OCI-LY3 (cell line): ENCODE measurements around the gene MBD3L2.
"Not testable (repeated sequence)": the region's sequence is repeated elsewhere in the genome, so short reads cannot be mapped to it uniquely, and the experiment has no call there.

Experiments
- EZH2phosphoT487 ChIP-seq: fragments of 200-600 bp; shearing (Covaris generic); IDR thresholded peaks from 2 replicates; pipeline ENCODE4 v1.6.1; 2018; ENCODE audit warnings: antibody characterized with exemption, mixed run types, low read depth
- TF ChIP-seq, protein P1 (sequence below): fragments of 200-600, 300-600 bp; sonication (generic); IDR thresholded peaks from 2 replicates; pipeline ENCODE4 v1.5.1; 2014; ENCODE audit warnings: antibody characterized with exemption, low read length, low read depth

DNA sequence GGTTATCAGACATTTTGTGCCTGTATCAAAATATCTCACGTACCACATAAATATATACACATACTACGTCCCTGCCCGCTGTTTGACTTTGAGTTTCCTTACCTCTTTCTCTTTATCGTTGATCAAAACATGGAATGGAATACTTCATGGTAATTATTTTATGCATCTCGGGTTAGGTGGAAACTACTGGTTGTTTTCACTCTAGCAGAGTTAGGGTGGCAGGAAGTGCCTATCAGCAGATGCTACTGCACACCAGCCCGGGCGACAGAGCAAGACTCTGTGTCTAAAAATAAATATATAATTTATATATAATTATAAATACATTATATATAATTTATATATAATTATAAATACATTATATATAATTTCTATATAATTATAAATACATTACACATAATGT lies 3.8 kb downstream of the MBD3L2 start:
- TF ChIP-seq, protein P1, sequence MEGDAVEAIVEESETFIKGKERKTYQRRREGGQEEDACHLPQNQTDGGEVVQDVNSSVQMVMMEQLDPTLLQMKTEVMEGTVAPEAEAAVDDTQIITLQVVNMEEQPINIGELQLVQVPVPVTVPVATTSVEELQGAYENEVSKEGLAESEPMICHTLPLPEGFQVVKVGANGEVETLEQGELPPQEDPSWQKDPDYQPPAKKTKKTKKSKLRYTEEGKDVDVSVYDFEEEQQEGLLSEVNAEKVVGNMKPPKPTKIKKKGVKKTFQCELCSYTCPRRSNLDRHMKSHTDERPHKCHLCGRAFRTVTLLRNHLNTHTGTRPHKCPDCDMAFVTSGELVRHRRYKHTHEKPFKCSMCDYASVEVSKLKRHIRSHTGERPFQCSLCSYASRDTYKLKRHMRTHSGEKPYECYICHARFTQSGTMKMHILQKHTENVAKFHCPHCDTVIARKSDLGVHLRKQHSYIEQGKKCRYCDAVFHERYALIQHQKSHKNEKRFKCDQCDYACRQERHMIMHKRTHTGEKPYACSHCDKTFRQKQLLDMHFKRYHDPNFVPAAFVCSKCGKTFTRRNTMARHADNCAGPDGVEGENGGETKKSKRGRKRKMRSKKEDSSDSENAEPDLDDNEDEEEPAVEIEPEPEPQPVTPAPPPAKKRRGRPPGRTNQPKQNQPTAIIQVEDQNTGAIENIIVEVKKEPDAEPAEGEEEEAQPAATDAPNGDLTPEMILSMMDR = not testable (repeated sequence)
- not testable (repeated sequence) for TF ChIP-seq EZH2phosphoT487
